Memory B cell (primary cell): ENCODE data around the gene MKNK1.

ENCODE experiments used
- ATAC-seq: fragments of 150-1000 bp; cut with Tn5 transposase; 2 replicates; pipeline ENCODE4 v1.10.0; 2021; ENCODE audit warnings: low read depth, mild to moderate bottlenecking, moderate library complexity
- DNase-seq, 2 donors: peaks; one replicate each; pipeline ENCODE4 v3.0.0; 2022; ENCODE audit warnings: low spot score in 2 of 2
- H3K27ac Mint-ChIP-seq: one replicate; pipeline ENCODE4 v1.8.0; 2022; ENCODE audit warnings: mild to moderate bottlenecking, moderate library complexity, mixed read lengths
- H3K27me3 Mint-ChIP-seq: one replicate; pipeline ENCODE4 v1.8.0; 2022; ENCODE audit warnings: mixed read lengths
- H3K36me3 Mint-ChIP-seq: one replicate; pipeline ENCODE4 v1.8.0; 2022; ENCODE audit warnings: mild to moderate bottlenecking, mixed read lengths
- H3K4me1 Mint-ChIP-seq: one replicate; pipeline ENCODE4 v1.8.0; 2022; ENCODE audit warnings: mixed read lengths
- H3K4me3 Mint-ChIP-seq: one replicate; pipeline ENCODE4 v1.8.0; 2022; ENCODE audit warnings: mild to moderate bottlenecking, moderate library complexity, mixed read lengths
- H3K9me3 Mint-ChIP-seq: one replicate; pipeline ENCODE4 v1.8.0; 2022; ENCODE audit warnings: mixed read lengths

Gene MKNK1

GRCh38 chr1:46637444-46638083 is 33.5 kb upstream of the MKNK1 start:
- Mint-ChIP-seq H3K27me3 (no peaks in the 10 kb centered on the region), H3K4me1 (no peaks in the 10 kb centered on the region), H3K36me3 (peaks cover 33% of the 10 kb centered on the region), H3K27ac (no peak overlapping the region), H3K4me3 (no peak overlapping the region), H3K9me3 (no peaks in the 10 kb centered on the region)
- ATAC-seq (no peak), DNase-seq (no peak)

- H3K36me3 Mint-ChIP-seq = peaks cover 31% of the 10 kb centered on the region
Observed at GRCh38 chr1:46635205-46635604, 31.1 kb upstream of the MKNK1 start.

GRCh38 chr1:46630719-46631118 is 26.7 kb upstream of the MKNK1 start:
- no peaks in the 10 kb centered on the region for H3K9me3 Mint-ChIP-seq
- peaks cover 22% of the 10 kb centered on the region for H3K36me3 Mint-ChIP-seq
- ATAC-seq (no peak), DNase-seq (no peak)
- H3K27me3 Mint-ChIP-seq = no peaks in the 10 kb centered on the region
- no peak overlapping the region for H3K27ac Mint-ChIP-seq
- H3K4me1 Mint-ChIP-seq = no peaks in the 10 kb centered on the region
- H3K4me3 Mint-ChIP-seq = no peak overlapping the region

More at GRCh38 chr1:46635205-46635604, 31.1 kb upstream of the MKNK1 start:
- Mint-ChIP-seq H3K27me3 (no peaks in the 10 kb centered on the region), H3K4me1 (no peaks in the 10 kb centered on the region), H3K27ac (no peak overlapping the region), H3K4me3 (no peak overlapping the region), H3K9me3 (no peaks in the 10 kb centered on the region)
- DNase-seq (no peak), ATAC-seq (no peak)

GRCh38 chr1:46623743-46624644 is 19.9 kb upstream of the MKNK1 start:
- no peaks in the 10 kb centered on the region for H3K9me3 Mint-ChIP-seq
- no peaks in the 10 kb centered on the region for H3K36me3 Mint-ChIP-seq
- H3K4me3 Mint-ChIP-seq = no peak overlapping the region
- ATAC-seq = no peak
- no peaks in the 10 kb centered on the region for H3K27me3 Mint-ChIP-seq
- no peak for DNase-seq
- H3K27ac Mint-ChIP-seq = no peak overlapping the region
- H3K4me1 Mint-ChIP-seq = no peaks in the 10 kb centered on the region

- Mint-ChIP-seq H3K4me1 (peaks cover 1% of the 10 kb centered on the region), H3K36me3 (no peaks in the 10 kb centered on the region), H3K4me3 (no peak overlapping the region), H3K27me3 (no peaks in the 10 kb centered on the region), H3K27ac (no peak overlapping the region), H3K9me3 (no peaks in the 10 kb centered on the region)
- DNase-seq (no peak), ATAC-seq (no peak)
Observed at GRCh38 chr1:46622344-46622743, 18.3 kb upstream of the MKNK1 start.

- Mint-ChIP-seq H3K27ac (no peak overlapping the region), H3K4me3 (no peak overlapping the region), H3K36me3 (no peaks in the 10 kb centered on the region), H3K9me3 (no peaks in the 10 kb centered on the region), H3K4me1 (peaks cover 5% of the 10 kb centered on the region), H3K27me3 (no peaks in the 10 kb centered on the region)
- DNase-seq (no peak), ATAC-seq (no peak)
Observed at GRCh38 chr1:46621930-46622329, 17.9 kb upstream of the MKNK1 start.

GRCh38 chr1:46619656-46620258 is 15.7 kb upstream of the MKNK1 start:
- H3K27ac Mint-ChIP-seq = no peak overlapping the region
- no peaks in the 10 kb centered on the region for H3K36me3 Mint-ChIP-seq
- H3K4me1 Mint-ChIP-seq = peaks cover 17% of the 10 kb centered on the region
- ATAC-seq (no peak), DNase-seq (no peak)
- no peaks in the 10 kb centered on the region for H3K27me3 Mint-ChIP-seq
- no peak overlapping the region for H3K4me3 Mint-ChIP-seq
- no peaks in the 10 kb centered on the region for H3K9me3 Mint-ChIP-seq

GRCh38 chr1:46618754-46619415 is 14.8 kb upstream of the MKNK1 start:
- no peaks in the 10 kb centered on the region for H3K9me3 Mint-ChIP-seq
- ATAC-seq (no peak), DNase-seq (no peak)
- H3K4me3 Mint-ChIP-seq = no peak overlapping the region
- H3K36me3 Mint-ChIP-seq = no peaks in the 10 kb centered on the region
- no peak overlapping the region for H3K27ac Mint-ChIP-seq
- H3K27me3 Mint-ChIP-seq = no peaks in the 10 kb centered on the region
- H3K4me1 Mint-ChIP-seq = peaks cover 20% of the 10 kb centered on the region

- Mint-ChIP-seq H3K27ac (peak overlapping the region; percentile 92), H3K27me3 (no peaks in the 10 kb centered on the region), H3K36me3 (no peaks in the 10 kb centered on the region), H3K4me3 (peak overlapping the region; percentile 95), H3K4me1 (peaks cover 22% of the 10 kb centered on the region), H3K9me3 (no peaks in the 10 kb centered on the region)
- ATAC-seq = no peak
- no peak for DNase-seq
Observed at GRCh38 chr1:46617833-46618232, 13.8 kb upstream of the MKNK1 start.

- Mint-ChIP-seq H3K9me3 (no peaks in the 10 kb centered on the region), H3K4me1 (peaks cover 22% of the 10 kb centered on the region), H3K4me3 (peak overlapping the region; percentile 95), H3K27ac (peak overlapping the region; percentile 92), H3K36me3 (peaks cover 3% of the 10 kb centered on the region), H3K27me3 (no peaks in the 10 kb centered on the region)
- ATAC-seq (no peak), DNase-seq (no peak)
Observed at GRCh38 chr1:46617108-46617800, 13.2 kb upstream of the MKNK1 start.

- peak within 1 kb of the TSS; percentile 95 for H3K4me3 Mint-ChIP-seq
- DNase-seq = peak; percentile 24 to 52
- H3K27me3 Mint-ChIP-seq = no peaks in the 10 kb centered on the region
- peaks cover 4% of the 10 kb centered on the region for H3K36me3 Mint-ChIP-seq
- peak within 1 kb of the TSS; percentile 92 for H3K27ac Mint-ChIP-seq
- ATAC-seq = peak; percentile 89
- H3K9me3 Mint-ChIP-seq = no peaks in the 10 kb centered on the region
- H3K4me1 Mint-ChIP-seq = peaks cover 23% of the 10 kb centered on the region
Observed at GRCh38 chr1:46616277-46617107, 12.4 kb upstream of the MKNK1 start, which contains the start of gene MOB3C. TSS of gene MOB3C (minus strand) at chr1:46616811. CDS start at chr1:46613321, 3,490 bp downstream.

GRCh38 chr1:46615735-46616134 is 11.7 kb upstream of the MKNK1 start:
- Mint-ChIP-seq H3K4me3 (peak overlapping the region; percentile 95), H3K9me3 (no peaks in the 10 kb centered on the region), H3K4me1 (peaks cover 25% of the 10 kb centered on the region), H3K27me3 (no peaks in the 10 kb centered on the region), H3K27ac (peak overlapping the region; percentile 92), H3K36me3 (peaks cover 5% of the 10 kb centered on the region)
- no peak for ATAC-seq
- no peak for DNase-seq

- DNase-seq (no peak), ATAC-seq (no peak)
- H3K27ac Mint-ChIP-seq = peak overlapping the region; percentile 92
- H3K9me3 Mint-ChIP-seq = no peaks in the 10 kb centered on the region
- no peaks in the 10 kb centered on the region for H3K27me3 Mint-ChIP-seq
- H3K4me1 Mint-ChIP-seq = peaks cover 27% of the 10 kb centered on the region
- H3K36me3 Mint-ChIP-seq = peaks cover 9% of the 10 kb centered on the region
- peak overlapping the region; percentile 95 for H3K4me3 Mint-ChIP-seq
Observed at GRCh38 chr1:46615088-46615487, 11.0 kb upstream of the MKNK1 start.
